ENCODE results near the gene SLC35E4.
"Not testable (repeated sequence)": the region's sequence is repeated elsewhere in the genome, so short reads cannot be mapped to it uniquely, and the experiment has no call there.

Gene SLC35E4

DNA sequence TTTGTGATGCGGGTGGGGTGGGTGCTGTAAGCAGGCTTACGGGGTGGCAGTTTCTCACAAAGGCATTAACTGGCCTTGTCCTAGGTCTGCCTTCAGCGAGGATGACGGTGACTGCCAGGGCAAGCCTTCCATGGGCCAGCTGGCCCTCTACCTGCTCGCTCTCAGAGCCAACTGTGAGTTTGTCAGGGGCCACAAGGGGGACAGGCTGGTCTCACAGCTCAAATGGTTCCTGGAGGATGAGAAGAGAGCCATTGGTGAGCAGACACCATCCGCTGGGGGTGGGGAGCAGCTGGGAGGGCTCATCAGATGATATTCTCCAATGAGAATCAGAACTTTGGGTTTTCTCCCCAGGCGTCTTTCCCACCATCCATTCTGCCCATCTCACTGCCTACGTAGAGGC lies 22.8 kb upstream of the SLC35E4 start:
- DNase-seq, result no peak

DNA sequence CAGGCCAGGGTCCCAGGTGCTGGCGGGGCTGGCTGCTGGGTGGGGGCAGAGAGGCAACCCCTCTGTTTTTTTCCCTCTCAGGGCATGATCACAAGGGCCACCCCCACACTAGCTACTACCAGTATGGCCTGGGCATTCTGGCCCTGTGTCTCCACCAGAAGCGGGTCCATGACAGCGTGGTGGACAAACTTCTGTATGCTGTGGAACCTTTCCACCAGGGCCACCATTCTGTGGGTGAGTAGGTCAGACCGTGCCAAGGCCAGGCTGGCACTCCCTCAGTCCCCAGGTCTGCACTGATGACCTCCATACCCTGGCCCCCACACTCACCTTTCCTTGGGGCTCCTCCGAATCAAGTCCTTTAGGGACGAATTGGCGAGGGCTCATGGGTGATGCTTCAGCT lies 21.3 kb upstream of the SLC35E4 start:
- no peak for DNase-seq

DNA sequence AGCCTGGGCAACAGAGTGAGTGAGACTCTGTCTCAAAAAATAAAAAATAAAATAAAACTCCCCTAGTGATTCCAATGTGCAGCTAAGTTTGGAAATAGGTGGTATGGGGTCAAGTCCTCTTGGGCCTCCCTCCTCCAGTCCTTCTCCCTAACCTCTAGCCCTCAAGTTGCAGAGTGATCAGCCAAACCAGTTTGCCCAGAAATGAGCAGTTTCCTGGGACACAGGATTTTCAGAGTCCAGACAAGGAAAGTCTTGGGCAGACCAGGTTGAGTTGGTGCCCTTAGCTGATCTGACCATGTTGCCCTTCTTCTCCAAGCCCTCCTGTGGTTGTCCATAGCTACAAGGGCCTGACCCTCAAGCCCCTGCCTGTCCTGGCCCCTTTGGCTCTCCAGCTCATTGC lies 20.7 kb upstream of the SLC35E4 start:
- DNase-seq, result no peak

DNA sequence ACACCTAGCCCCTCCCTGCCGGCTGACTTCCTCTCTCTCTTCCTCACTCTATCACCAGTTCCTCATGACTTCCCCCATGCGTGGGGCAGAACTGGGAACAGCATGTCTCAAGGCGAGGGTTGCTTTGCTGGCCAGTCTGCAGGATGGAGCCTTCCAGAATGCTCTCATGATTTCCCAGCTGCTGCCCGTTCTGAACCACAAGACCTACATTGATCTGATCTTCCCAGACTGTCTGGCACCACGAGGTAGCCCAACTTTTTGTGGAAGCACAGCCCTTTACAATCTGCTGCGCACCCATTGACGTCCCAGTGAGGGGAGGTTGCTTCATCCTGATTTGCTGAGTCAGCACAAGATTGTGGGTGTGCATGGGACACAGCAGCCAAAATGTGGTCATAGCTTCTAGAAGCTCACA lies 20.0 kb upstream of the SLC35E4 start:
- DNase-seq, result no peak

DNA sequence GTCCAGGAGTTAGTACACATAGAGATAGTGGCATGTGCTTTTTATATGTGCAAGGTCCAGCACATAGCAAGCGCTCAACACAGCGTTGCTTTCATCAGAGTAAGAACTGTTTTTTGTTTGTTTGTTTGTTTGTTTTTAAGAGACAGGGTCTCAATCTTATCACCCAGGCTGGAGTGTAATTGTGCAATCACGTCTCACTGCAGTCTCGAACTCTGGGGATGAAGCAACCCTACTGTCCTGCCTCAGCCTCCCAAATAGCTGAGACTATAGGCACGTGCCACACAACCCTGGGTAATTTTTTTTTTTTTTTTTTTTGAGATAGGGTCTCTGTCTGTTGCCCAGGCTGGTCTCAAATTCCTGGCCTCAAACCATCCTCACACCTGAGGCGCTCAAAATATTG lies 17.8 kb upstream of the SLC35E4 start:
- DNase-seq, result no peak

DNA sequence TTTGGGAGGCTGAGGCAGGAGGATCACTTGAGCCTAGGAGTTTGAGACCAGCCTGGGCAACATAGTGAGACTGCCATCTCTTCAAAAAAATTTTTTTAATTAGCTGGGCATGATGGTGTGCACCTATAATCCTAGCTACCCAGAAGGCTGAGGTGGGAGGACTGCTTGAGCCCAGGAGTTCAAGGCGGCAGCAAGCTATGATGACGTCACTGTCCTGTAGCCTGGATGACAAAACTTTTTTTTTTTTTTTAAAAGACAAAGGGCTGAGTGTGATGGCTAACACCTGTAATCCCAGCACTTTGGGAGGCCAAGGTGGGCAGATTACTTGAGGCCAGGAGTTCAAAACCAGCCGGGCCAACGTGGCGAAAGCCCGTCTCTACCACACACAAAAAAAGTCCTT lies 15.7 kb upstream of the SLC35E4 start:
- DNase-seq, result not testable (repeated sequence)

DNA sequence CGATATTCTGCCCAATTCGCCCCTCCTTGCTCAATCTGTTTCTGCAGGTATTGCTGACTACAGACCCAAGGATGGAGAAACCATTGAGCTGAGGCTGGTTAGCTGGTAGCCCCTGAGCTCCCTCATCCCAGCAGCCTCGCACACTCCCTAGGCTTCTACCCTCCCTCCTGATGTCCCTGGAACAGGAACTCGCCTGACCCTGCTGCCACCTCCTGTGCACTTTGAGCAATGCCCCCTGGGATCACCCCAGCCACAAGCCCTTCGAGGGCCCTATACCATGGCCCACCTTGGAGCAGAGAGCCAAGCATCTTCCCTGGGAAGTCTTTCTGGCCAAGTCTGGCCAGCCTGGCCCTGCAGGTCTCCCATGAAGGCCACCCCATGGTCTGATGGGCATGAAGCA lies 9.2 kb upstream of the SLC35E4 start:
- DNase-seq, result no peak

DNA sequence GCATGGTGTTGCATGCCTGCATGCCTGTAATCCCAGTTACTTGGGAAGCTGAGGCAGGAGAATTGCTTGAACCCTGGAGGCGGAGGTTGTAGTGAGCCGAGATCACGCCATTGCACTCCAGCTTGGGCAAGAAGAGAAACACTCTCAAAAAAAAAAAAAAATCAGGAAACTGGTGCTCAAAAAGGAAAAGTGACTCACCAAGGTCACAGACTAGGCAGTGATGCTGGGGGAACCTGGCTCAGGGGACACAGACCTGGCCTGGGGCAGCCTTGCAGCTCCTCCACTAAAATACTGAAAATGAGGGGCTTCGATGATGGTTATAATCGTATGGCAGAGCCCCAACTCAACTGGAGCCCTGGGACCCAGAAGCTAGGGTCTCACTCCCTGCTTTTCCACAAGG lies 8.1 kb upstream of the SLC35E4 start:
- DNase-seq, result no peak

DNA sequence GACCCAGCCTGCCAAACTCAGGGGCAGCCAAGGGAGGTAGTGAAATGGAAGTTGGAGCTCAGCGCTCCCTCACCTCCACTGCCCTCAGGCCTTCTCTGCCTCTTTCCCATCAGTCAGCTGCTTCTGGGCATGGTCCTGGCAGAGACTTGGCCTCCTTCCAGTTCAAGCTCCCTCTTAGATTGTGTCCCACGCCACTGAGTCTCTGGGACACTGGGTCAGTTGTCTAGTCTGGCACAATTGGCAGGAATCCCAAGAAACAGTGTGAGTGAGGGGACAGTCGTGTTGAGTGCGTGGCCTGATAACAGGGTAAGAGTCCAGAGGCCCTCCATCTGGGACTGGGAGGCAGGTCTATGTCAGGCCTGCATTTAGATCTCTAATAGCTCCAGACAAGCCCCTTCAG lies 7.1 kb upstream of the SLC35E4 start:
- no peak for DNase-seq

DNA sequence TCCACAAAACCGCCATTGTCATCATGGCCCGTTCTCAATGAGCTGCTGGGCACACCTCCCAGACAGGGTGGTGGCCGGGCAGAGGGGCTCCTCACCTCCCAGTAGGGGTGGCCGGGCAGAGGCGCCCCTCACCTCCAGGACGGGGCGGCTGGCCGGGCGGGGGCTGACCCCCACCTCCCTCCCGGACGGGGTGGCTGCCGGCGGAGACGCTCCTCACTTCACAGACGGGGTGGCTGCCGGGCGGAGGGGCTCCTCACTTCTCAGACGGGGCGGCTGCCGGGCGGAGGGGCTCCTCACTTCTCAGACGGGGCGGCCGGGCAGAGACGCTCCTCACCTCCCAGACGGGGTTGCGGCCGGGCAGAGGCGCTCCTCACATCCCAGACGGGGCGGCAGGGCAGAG lies 4.1 kb upstream of the SLC35E4 start:
- not testable (repeated sequence) for DNase-seq

DNA sequence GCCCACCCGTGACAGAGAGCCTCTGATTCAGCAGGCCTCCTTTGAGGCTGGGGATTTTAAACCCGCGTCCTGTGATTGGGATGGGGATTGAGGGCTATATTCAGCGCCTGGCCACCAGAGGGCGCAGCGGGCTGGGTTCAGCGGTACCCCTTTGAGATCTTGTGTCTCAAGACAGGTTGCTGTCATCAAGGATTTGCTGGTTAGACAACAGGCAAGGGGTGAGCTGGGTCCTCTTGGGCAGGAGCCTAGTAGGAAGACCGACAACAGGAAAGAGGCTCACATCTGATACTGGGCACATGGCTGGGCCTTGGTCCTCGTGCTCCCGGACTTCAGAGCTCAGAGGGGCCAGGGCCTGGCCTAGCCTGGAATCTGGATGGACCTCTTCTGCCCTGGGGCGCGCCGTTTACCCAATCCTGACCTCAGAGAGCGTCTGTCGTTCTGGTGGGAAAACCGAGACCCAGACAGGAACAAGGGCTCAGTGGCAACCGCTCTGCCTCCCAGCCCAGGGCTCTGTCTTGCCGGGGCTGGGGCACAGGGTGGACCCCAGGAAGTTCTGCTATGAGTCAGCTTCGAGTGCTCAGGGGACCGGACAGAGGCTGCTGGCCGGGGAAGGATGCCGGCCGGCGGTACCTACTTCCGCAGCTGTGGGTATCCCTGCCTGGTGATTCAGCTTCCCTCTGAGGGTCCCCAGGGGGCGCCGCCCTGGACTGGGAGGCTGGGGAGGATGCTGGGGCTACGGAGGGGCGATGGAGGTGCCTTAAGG lies 929 bp upstream of the SLC35E4 start:
- DNase-seq, result peak; percentile 92

DNA sequence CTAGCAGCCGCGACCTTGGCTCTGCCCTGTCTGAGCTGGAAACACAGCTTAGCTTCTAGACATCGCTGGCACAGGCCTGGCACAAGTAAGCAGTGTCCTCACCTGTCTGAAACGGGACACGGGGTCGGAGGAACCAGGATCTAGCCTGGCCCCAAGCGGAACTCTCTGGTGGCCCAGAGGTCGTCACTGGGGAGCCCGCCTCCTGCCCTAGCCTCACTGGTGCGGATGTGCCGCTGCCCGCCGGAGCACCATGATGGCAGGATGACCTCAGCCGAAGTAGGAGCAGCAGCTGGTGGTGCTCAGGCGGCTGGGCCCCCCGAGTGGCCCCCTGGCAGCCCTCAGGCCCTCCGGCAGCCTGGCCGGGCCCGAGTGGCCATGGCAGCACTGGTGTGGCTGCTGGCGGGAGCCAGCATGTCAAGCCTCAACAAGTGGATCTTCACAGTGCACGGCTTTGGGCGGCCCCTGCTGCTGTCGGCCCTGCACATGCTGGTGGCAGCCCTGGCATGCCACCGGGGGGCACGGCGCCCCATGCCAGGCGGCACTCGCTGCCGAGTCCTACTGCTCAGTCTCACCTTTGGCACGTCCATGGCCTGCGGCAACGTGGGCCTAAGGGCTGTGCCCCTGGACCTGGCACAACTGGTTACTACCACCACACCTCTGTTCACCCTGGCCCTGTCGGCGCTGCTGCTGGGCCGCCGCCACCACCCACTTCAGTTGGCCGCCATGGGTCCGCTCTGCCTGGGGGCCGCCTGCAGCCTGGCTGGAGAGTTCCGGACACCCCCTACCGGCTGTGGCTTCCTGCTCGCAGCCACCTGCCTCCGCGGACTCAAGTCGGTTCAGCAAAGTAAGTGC lies 871 bp downstream of the SLC35E4 start:
- peak; percentile 56 for DNase-seq

DNA sequence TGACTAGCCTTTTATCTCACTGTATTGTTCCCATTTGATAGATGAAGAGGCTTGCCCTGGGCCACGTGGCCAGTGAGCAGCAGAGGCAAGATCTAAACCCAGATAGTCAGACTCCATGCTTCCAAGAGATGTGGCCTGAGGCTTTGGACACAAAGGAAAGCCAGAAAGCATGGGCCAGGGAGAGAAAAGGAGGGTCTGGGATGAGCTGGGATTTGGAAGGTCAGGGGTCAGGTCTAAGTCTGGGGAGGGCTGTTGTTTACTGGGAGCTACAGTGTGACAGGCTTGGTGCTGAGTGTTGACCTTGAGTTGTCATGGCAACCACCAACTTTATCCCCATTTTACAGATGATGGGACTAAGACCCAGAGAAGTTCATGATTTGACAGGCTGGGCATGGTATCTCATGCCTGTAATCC lies 2.1 kb downstream of the SLC35E4 start:
- DNase-seq, result peak; percentile 70

DNA sequence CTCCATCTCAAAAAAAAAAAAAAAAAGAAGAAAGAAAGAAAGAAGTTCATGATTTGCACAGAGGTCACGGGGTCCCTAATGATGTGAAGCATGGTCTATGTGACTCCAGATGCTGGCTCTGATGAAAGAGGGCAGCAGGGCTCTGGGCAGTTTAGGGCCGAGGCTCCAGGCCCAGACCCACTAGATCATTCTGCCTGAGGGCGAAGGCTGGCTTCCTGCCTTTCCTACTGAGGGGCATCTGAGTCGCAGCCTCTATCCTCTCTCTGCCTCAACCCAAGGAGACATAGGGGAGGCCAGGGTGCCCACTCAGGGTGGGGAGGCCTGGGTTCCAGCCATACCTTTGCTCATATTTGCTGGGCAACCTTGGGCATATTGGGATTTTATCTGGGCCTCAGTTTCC lies 4.8 kb downstream of the SLC35E4 start:
- DNase-seq, result peak; percentile 59

DNA sequence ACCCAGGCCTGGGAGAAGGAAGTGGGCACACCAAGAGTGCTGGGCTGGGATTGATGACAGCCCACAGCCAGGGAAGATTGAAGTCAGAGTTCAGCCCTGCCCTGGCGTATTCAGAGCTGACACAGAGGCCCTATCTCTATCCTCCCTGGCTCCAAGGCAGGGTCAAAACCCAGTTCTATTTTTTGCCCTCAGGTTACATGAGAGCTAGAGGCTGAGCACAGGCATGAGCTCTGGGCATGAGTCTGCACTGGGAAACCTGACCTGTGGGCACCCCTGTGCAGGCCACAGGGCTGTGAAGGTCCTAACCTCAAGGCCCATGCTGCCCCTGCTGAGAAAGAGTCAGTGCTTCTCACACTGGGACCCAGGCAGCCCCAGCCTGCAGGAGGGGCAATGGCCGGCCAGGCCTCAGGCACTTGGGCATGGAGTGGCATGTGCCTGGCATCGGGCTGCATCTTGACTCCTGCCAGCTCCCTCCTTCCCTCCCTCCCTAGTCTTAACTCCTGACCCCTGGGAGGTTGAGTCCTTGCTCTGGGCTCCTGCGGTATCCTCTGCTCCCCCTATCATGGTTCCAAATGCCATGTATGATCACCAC lies 5.4 kb downstream of the SLC35E4 start:
- peak; percentile 29 for DNase-seq

DNA sequence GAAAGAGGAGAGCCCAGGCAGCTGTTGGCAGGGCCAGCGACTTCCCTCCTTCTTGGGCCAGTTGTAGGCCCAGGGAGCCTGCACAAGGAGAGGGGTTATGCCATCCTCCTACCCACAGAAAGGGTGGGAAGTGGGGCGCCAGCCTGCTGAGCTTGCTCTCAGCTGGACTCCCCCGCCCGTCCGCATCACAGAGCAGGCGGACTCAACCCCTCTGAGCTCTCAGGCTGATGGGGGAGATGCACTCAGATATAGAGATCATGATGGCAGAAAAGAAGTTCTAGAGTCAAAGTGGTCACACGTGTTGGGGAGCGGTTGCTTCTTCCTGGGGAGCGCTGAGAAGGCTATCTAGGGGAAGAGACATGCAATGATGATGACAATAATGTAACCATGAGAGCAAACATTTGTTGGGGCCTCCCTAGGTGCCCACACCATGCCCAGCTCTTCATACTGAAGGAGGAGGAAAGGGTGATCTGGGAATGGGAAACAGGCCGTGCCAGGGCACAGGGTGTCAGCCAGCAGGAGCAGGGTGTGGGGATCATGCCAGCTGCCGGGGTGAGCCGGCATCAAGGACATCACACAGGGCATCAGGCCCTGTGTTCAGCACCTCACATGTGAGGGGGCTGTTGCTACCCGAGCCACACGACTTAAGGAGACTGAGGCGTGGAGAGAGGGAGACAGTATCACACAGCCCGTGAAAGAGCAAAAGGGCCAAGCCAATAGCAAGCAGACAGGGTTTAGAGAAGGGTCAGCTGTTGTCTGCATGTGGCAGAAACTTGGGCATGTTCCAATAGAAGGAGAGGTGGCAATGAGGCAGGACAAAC lies 7.7 kb downstream of the SLC35E4 start:
- peak; percentile 38 for DNase-seq

DNA sequence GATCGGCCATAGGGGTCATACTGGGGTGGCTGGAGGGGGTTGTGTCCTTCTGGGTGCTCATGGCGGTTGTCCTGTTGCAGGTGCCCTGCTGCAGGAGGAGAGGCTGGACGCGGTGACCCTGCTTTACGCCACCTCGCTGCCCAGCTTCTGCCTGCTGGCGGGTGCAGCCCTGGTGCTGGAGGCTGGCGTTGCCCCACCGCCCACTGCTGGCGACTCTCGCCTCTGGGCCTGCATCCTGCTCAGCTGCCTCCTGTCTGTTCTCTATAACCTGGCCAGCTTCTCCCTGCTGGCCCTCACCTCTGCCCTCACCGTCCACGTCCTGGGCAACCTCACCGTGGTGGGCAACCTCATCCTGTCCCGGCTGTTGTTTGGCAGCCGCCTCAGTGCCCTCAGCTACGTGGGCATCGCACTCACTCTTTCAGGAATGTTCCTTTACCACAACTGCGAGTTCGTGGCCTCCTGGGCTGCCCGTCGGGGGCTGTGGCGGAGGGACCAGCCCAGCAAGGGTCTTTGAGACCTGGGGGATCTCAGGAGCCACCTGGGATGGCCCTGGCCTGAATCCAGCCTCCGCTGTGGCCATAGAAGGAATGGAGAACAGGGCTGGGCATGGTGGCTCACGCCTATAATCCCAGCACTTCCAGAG lies 11.1 kb downstream of the SLC35E4 start:
- peak; percentile 45 for DNase-seq

DNA sequence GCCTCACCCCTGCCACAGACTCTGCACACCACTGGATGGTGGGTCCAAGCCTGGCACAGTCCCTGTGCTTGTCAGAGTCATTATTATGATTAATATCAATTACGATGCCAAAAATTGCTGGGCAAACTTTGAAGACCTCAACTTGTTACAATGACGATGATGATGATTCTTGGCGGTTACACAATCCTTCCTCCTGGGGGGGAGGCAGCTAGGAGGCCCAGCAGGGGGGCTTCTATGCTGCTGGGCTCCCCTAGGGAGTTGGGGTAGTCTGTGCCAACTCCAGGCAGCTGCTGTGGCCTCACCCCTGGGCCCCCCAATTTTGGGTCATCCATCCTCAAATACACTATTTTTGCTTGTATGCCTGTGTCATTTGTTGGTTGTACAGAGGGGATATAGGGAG lies 12.0 kb downstream of the SLC35E4 start:
- no peak for DNase-seq

DNA sequence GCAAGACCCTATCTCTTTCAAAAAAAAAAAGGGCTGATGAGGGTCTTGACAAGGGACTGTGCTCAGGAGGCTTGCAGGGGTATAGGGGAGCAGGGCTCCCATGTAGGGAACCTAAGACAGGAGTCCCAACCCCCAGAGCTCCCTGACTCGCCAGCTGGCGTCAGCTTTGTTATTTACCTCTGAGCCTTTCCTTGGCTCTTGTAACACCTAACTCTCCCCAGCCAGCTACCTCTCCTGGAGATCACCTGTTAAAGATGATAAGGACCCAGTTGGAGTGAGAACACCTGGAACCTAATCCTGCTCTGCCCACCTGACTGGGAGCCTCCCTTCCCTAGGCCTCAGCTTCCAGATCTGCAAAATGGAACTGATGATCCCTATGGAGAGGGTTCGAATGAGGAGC lies 13.2 kb downstream of the SLC35E4 start:
- DNase-seq, result peak; percentile 28

DNA sequence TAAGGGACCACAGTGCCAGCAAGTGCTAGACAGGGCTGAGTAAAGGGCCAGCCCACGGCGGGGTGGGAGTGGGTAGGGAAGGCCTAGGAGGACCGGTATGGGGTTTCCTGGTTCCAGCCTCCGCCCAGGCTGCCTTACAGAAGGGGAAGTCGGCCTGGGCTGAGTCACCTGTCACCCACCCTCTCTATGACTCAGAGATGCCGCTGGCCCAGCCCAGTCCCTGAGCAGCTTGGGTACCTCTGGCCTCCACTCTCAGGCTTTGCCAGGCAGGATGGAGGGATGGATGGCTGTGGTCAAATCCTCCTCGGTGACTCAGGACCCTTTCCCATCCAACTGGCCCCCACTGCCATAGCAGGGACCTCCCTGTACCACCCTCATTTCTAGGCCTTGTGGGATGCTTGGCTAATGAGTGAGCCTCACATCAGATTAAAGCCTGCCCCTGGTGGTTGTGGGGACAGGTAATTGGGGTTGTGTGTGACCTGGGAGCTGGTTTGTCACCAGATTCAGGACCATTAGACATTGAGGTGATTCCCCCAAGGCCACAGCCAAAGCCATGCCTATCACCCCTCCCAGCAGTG lies 13.9 kb downstream of the SLC35E4 start:
- DNase-seq, result peak; percentile 89

DNA sequence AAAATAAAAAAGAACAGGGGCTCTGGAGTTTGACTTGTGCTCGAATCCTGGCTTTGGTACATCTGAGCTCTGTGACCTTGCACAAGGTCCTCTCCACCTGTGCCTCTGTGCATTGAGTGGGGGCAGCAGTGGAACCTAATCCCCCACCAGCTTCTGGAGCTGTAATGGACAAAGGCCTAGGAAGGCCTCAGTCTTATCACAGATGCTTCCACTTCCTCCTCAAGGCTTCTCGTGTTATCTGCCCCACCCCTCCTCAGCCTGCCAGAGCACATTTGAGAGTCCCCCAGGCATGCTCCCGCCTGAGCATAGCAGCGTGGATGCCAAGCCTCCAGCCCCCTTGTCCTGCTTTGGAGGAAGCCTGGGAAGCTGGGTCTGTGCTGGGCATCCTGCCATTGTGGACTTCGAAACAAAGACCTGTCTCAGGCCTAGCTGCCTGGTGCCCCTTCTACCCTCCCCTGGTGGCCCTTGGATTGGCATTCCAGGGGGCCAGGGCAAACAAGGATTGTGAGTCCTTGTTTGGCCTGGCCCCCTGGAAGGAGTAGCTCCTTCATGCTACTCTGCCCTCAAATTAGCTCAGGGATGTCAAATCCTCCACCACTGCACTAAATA lies 15.0 kb downstream of the SLC35E4 start:
- no peak for DNase-seq

DNA sequence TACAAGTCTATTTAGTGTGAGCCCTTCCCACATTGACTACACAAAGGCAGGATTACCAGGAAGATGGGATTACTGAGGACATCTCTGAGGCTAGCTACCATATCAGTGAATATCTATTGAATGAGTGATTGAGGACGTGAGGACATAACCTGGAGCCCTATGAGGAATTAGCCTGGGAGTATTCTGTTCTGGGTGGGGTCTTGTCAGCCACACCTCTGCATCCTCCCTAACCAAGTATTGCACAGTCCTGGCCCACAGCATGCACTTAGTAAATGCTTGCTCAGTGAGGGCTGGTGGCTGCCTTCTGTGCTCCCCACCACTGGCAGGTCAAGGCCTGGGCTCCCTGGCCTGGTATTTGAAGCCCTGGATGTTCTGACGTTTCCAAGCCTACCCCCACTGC lies 17.3 kb downstream of the SLC35E4 start:
- DNase-seq, result no peak

Measured in islet precursor cell (in vitro differentiated cells).